ENCODE data around the gene PPP2R5C.
"Not testable (repeated sequence)": the region's sequence is repeated elsewhere in the genome, so short reads cannot be mapped to it uniquely, and the experiment has no call there.

Gene PPP2R5C

DNA sequence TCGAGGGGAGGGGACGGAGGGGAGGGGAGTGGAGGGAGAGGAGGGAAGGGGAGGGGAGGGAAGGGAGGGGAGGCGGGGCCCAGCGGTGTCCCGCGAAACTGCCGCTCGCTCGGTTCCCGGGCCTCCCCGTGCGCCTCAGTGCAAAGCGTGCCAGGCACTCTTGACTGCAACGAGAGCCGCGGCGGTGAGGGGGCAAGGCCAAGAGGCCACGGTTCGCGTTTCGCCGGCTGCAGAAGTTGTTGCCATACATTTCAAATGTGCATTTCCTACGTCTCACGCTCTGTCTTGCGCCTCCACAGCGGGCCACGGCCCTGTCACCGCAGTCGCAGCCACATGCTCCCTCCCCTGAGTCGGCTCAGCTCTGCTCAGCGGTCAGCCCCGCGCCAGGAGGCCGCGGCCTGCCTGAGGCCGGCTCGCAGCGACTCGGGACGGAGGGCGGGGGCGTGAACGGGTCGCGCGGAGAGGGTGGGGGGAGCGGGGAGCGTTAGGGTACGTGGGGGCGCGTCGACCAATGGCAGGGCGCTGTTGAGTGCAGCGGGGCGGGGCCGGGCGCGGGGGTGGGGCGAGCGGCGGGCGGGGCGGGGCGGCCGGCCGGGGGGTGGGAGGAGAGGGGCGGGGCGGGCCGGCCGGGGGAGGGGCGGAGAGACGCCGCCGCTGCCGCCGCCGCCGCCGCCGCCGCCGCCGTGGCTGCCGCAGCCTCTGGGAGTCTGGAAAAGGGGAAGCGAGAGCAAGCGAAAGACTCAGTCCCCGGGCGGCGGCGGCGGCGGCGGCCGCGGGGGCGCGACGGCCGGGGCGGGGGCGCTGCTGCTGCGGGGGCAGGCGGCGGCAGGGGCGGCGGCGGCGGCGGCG, at the start of gene PPP2R5C:
TSS of gene PPP2R5C (plus strand) at position 678 of the 849 bp plus-strand sequence. CDS start 185 bp downstream, outside the sequence.
- DNase-seq (ENCODE audit: low spot score) = peak; percentile 97

DNA sequence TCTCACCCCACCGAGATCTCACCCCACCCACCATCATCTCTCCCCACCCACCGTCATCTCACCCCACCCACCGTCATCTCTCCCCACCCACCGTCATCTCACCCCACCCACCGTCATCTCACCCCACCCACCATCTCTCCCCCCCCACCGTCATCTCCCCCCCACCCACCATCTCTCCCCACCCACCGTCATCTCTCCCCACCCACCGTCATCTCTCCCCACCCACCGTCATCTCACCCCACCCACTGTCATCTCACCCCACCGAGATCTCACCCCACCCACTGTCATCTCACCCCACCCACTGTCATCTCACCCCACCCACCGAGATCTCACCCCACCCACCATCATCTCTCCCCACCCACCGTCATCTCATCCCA, 49.7 kb upstream of the PPP2R5C start:
- not testable (repeated sequence) for DNase-seq (ENCODE audit: low spot score)

DNA sequence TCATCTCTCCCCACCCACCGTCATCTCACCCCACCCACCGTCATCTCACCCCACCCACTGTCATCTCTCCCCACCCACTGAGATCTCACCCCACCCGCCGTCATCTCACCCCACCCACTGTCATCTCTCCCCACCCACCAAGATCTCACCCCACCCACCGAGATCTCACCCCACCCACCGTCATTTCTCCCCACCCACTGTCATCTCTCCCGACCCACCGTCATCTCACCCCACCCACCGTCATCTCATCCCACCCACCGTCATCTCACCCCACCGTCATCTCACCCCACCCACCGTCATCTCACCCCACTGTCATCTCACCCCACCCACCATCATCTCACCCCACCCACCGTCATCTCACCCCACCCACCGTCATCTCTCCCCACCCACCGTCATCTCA, 49.2 kb upstream of the PPP2R5C start:
- not testable (repeated sequence) for DNase-seq (ENCODE audit: low spot score)

DNA sequence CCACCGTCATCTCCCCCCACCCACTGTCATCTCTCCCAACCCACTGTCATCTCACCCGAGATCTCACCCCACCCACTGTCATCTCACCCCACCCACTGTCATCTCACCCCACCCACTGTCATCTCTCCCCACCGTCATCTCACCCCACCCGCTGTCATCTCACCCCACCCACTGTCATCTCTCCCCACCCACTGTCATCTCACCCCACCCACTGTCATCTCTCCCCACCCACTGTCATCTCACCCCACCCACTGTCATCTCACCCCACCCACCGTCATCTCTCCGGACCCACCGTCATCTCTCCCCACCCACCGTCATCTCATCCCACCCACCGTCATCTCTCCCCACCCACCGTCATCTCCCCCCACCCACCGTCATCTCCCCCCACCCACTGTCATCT, 48.4 kb upstream of the PPP2R5C start:
- not testable (repeated sequence) for DNase-seq (ENCODE audit: low spot score)

DNA sequence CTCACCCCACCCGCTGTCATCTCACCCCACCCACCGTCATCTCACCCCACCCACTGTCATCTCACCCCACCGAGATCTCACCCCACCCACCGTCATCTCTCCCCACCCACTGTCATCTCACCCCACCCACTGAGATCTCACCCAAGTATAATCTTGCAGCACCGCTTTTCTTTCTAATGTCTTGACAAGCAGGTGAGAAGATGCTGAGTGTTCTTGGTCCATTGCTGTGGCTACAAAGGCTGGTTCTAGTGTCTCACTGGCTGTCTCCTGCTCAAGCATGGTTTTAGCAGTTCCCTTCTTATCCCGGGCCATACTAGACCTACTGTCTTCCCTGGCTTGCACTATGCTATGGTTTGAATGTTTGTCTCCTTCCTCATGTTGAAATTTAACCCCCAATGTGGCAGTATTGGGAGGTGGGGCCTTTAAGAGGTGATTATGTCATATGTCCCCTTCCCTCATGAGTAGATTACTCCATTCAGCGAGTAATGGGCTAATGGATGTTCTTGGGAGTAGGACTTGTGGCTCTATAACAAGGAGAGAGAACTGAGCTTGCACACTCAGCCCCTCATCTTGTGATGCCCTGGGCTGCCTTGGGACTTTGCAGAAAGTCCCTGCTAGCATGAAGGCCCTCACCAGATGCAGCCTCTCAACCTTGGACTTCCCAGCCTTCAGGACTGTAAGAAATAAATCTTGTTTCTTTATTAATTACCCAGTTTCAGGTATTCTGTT, 47.7 kb upstream of the PPP2R5C start:
- DNase-seq (ENCODE audit: low spot score) = no peak

DNA sequence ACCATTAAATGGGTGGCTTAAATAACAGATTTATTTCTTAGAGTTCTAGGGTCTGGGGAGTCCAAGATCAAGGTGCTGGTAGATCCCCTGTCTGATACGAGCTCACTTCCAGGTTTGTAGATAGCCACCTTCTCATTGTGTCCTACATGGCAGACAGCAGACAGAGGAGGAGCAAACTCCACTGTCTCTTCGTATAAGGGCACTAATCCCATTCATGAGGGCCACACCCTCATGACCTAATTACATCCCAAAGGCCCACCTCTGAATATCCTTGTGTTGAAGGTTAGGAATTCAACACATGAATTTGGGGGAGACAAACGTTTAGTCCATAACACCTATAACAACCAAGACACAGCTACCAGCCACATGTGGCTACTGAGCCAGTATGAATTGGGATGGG, 47.1 kb upstream of the PPP2R5C start:
- DNase-seq (ENCODE audit: low spot score) = no peak

DNA sequence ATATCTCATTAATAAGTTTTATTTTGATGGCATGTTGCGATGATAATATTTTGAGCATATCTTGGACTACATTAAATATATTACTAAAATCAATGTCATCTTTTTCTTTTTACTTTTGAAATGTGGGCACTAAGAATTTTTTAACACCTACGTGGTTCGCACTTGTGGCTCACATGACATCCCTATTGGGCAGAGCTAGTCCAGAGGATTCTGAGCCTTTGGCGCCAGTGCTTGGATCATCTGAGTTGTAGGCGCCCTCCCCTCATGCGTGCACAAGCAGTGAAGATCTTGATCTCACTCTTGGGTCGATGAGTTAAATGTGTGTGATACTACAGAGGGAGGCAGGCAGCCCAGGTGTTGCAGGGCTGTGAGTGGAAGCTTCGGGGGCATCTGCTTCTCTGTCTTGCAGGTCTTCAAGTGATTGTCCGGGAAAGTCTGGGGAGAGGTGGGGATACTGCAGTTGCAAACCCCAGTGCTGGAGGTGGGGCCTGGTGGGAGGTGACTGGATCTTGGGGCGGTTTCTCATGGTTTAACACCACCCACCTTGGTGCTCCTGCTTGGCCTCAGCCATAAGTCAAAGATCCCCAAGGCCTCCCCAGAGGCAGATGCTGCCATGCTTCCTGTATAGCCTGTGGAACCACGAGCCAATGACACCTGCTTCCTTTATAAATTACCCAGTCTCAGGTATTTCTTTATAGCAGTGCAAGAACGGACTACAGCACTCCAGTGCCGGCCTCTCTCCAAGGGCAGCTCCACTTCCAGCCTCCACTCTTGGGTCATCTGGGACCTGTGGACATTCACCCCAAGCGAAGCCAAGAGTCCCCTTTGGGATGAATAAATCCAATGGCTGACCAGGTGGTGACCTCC, 46.1 kb upstream of the PPP2R5C start:
- no peak for DNase-seq (ENCODE audit: low spot score)

DNA sequence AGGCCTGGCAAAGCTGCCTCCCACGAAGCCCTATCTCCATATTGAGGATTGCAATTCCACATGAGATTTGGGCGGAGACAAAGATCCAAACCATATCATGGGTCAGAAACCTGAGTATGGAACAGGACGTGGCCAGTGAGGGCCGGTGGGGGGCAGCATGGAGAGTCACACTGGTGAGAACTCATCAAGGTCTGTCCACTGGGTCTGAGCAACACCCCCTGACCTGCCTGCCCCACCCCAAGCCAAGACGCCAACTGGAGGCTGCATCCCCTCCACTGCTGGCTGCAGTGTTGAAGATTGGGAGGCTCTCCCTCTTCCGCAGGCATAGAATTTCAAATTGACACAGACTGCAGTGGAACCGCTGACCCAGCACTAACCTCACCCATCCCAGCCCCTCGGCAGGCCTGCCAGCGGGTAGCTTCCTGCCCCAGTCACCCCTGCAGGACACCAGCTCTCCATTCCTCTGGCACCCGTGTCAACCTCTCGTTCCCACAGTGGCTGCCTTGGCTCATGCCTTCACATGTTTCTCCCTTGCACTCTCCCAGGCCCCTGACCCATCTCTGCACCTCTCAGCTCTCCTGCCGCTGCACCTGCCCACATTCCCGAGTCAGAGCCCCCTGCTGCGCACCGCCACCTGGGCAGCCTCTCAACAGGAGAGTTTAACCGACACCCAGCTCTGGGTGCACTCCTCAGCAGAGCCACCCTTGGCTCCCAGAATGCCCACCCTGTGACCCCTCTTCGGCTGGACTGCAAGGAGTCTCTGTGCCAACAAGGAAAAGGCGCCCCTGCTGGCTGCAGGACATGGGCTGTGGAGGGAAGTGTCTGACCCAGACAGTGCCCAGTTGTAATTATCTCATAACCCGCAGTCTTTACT, 45.2 kb upstream of the PPP2R5C start:
- DNase-seq (ENCODE audit: low spot score) = no peak

DNA sequence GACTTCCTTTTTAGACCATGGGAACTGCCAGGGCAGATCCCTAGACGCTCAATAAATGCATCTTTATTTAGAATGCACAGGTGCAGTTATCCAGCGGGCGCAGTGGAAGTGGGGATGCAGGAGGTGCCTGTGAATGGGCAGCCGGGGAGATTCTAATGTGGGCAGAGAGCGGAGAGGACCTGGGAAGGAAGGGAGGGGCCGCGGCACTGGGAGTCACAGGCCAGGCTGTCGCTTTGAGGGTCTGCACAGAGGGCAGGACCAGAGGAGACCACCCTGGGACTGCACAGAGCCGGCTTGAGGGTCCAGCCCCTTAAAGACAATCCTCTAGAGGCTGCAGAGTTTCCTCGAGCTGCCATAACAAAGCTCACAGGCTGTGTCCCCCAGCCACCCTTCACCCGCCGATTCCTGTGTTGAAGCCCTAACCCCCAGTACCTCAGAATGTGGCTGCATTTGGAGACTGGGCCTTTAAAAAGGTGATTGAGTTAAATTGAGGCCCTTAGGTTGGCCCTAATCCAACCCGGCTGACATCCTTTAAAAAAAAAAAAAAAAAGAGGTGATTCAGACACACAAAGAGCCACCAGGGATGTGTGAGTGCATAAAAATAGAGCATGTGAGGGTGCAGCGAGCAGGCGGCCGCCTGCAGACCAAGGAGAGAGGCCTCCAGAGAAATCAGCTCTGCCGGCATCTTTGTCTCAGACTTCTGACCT, 44.4 kb upstream of the PPP2R5C start:
- no peak for DNase-seq (ENCODE audit: low spot score)

DNA sequence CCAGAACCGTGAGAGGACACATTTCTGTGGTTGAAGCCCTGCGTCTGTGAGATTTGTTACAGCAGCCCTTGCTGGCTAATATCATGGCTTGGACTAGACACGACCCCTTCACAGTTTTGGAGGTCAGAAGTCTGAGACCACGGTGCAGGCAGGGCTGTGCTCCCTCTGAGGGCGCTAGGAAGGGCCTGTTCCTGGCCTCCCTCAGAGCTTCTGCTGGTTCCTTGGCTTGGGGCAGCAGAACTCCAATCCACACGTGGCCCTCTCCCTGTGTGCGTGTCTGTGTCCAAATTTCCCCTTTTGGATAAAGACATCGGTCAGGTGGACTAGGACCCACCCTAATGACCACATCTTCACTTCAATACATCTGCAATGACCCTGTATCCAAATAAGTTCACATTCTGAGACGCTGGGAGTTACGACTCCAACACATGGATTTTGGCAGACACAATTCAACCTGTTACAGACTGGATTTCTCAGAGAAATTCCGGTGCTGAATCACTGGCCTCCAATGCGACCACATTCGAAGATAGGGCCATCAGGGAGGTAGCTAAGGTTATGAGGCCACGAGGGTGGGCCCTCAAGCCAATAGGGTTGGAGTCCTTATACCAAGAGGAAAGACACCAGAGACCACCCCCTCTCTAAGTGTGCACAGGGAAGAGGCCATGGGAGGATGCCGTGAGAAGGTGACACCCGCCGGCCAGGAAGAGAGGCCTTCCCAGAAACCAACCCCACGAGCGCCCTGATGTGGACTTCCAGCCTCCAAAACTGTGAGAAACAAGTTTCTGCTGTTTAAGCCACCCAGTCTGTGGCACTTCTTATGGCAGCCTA, 43.6 kb upstream of the PPP2R5C start:
- no peak for DNase-seq (ENCODE audit: low spot score)

DNA sequence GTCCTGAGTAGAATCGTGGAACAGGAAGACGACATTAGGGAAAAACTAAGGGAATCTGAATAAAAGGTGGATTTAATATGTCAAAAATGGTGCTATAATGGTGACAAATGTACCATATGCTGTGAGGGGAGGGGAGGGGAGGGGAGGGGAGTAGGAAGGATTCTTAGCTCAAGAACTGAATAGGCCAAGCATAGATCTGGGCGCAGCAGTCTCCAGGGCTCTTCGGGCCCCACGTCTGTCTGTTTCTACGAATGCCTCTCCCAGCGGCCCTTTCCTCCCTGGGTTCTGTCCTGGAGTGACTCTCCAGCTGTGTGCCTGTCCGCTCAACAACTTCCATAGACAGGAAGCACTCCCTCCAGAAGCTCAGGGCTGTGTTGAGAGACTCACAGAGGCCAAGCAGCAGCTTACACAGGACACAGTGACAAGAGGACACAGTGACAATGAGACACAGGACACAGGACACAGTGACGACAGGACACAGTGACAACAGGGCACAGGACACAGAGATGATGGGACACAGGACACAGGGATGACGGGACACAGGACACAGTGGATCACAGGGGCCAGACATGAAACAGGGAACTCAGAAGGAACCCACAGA, 42.4 kb upstream of the PPP2R5C start:
- DNase-seq (ENCODE audit: low spot score) = no peak

DNA sequence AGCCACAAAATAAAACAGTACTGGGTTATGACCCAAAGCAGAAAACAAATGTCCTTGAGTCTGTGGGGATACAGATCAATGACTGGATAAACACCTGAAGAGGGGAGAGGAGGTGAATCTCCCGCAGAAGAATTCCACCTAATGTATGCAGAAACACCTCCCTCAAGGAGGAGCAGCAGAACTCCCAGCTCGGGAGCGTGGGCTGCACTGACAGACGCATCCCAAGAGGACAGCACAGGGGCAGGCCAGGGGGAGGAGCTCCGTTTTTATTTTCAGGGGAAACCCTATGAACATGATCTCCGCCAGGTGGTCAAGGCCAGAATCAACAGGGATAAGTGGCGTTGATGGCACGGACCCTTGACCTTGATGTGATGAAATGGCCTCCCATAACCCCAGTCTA, 41.8 kb upstream of the PPP2R5C start:
- DNase-seq (ENCODE audit: low spot score) = no peak

DNA sequence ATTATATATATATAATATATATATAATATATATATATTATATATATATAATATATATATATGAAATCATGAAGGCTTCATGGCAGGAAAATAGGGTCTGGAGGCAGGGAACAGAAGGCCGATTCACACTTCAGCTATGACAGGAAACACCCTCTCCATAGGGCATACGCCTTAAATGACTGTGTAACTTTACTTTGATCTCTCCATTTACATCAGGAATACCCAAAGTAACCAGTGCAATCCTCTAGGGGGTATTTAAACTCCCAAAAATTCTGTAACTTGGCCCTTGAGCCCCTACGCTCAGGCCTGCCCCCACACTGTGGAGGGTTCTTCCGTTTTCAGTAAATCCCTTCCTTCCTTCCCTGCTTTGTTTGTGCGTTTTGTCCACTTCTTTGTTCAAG, 40.4 kb upstream of the PPP2R5C start:
- no peak for DNase-seq (ENCODE audit: low spot score)

DNA sequence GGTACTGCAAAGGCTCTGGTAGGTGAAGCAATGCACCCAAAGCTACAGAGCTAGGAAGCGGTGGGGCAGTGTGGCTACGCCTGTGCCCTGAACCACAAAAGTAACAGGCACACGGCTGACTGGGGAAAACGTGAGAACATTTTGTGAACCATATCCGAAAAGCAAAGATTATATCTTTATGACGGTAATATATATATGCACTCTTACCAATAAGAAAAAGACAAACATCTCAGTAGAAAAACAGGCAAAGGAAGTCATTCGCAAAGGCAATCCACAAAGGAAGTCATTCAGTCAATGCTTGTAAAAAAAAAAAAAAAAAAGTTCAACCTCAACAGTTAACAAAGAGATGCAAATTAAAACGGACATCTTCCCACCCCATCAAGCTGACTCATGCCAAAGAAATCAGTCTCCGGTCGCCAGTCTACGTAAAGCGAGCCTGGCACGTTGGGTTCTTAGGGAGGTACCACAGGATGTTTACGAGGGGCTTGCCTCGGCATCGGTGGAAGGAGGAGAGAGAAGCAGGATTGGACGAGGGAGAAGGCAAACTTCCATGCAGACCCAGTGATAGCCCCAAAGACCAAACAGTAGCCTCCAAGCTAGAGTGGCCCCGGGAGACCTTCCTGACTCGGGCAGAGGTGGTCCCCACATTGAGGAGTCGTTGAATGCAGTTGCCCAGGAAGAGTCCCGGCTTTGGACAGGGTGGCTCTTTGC, 39.4 kb upstream of the PPP2R5C start:
- no peak for DNase-seq (ENCODE audit: low spot score)

DNA sequence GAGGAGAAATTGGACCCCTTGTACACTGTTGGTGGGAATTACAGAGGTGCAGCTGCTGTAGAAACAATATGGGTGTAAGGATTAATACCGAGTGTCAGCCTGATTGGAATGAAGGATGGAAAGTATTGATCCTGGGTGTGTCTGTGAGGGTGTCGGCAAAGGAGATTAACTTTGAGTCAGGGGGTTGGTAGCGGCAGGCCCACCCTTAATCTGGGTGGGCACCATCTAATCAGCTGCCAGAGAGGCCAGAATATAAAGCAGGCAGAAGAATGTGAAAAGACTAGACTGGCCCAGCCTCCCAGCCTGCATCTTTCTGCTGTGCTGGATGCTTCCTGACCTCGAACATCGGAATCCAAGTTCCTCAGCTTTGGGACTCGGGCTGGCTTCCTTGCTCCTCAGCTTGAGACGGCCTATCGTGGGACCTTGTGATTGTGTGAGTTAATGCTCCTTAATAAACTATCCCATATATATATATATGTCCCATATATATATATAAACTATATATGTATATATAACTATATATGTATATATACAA, 38.4 kb upstream of the PPP2R5C start:
- no peak for DNase-seq (ENCODE audit: low spot score)

DNA sequence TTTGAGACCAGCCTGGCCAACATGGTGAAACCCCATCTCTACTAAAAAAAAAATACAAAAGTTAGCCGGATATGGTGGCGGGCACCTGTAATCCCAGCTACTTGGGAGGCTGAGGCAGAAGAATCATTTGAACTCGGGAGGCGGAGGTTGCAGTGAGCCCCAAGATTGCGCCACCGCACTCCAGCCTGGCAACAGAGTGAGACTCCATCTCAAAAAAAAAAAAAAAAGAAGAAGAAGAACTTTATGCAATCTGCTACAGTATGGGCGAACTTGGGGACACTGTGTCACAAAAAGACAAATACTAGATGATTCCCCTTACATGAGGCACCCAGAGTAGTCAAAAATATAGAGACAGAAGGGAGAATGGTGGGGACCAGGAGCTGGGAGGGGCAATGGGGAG, 35.9 kb upstream of the PPP2R5C start:
- not testable (repeated sequence) for DNase-seq (ENCODE audit: low spot score)

DNA sequence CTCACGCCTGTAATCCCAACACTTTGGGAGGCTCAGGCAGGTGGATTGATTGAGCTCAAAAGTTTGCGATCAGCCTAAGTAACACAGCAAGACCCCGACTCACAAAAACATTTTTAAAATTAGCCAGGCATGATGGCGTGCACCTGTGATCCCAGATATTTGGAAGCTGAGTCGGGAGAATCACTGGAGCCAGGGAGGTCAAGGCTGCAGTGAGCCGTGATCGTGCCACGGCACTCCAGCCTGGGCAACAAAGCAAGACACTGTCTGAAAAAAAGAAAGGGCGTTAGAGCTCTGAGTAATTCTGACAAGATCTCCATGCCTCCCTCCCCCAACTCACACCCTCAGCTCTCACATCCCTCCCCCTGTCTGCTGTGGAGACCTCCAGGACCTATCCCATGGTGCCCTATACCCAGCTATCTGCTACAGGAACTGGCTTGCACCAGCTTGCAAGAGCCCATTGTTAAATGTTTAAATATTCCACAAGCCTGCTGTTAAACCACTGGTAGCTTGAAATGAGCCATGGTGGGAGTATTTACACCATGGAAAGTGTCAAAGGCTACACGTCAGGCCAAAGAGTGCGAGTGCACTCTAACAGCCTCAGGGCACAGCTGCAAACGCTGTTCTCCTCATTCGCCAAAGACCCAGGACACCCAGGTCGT, 35.1 kb upstream of the PPP2R5C start:
- no peak for DNase-seq (ENCODE audit: low spot score)

DNA sequence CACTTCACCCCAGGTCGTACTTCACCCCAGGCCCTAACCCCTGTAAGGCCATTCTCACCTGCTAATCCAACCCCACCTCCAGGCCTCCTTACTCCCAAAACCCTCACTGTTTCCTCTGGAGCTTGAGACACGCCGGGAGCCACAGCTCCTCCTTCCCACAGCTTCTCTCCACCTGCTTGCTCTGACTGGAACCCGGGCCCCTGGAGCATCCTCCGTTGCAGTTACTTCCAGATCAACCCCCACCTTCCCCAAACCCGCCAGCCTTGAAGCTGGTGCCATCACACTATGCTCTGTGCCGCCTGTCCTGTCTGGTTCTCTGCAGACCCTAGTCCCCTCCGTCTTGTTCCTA, 34.6 kb upstream of the PPP2R5C start:
- DNase-seq (ENCODE audit: low spot score) = no peak

Measured in hepatic stellate cell (primary cell).